ENCODE data around the gene SIX5. TPM values are rescaled to one million over a fixed set of nuclear protein-coding genes. Genes with fewer than 3 reads are reported as not detected.

The SIX5 gene
- total RNA-seq, 1 donor from 2014 or later, result 23.5 TPM

- peaks cover 6% of the 10 kb centered on the region for H3K36me3 Mint-ChIP-seq (ENCODE audit: low read depth, unreplicated experiment)
Observed at GRCh38 chr19:45769821-45770191, 754 bp upstream of the SIX5 start.

GRCh38 chr19:45768655-45768983 lies 433 bp downstream of the SIX5 start:
- peak overlapping the region; percentile 76 for H2AFZ ChIP-seq (ENCODE audit: low read depth, low read length)
- no peak for DNase-seq (ENCODE audit: low read depth)
- H3K4me3 ChIP-seq (ENCODE audit: insufficient read depth, low read depth, low read length), result peak overlapping the region; percentile 85
- TF ChIP-seq EZH2 (IDR thresholded peaks at IDR 0.05; ENCODE audit: insufficient read depth, low read length) (no peak), CTCF (IDR thresholded peaks at IDR 0.05; ENCODE audit: insufficient read depth, low read depth, low read length) (no peak)
- peak overlapping the region; percentile 93 for H3K27ac Mint-ChIP-seq (ENCODE audit: unreplicated experiment)
- H3K9ac ChIP-seq (ENCODE audit: low read length), result peak overlapping the region; percentile 96
- H3K36me3 Mint-ChIP-seq (ENCODE audit: low read depth, unreplicated experiment), result peaks cover 3% of the 10 kb centered on the region
- no peaks in the 10 kb centered on the region for H3K9me3 Mint-ChIP-seq (ENCODE audit: unreplicated experiment)
- peak overlapping the region; percentile 88 for H3K4me3 Mint-ChIP-seq (ENCODE audit: unreplicated experiment)
- peak overlapping the region; percentile 95 for H3K27ac ChIP-seq (ENCODE audit: low read depth, low read length)
- H3K36me3 ChIP-seq (ENCODE audit: insufficient read depth, low read length), result peaks cover 6% of the 10 kb centered on the region
- H3K27me3 ChIP-seq (ENCODE audit: insufficient read depth, low read length), result no peaks in the 10 kb centered on the region
- FAIRE-seq, result no peak
- no peaks in the 10 kb centered on the region for H3K27me3 Mint-ChIP-seq (ENCODE audit: low read depth, unreplicated experiment)
- H3K4me1 Mint-ChIP-seq (ENCODE audit: low read depth, unreplicated experiment), result peaks cover 17% of the 10 kb centered on the region
- no peaks in the 10 kb centered on the region for H3K9me3 ChIP-seq (ENCODE audit: insufficient read depth, low read depth, low read length)
- peak overlapping the region; percentile 100 for H3K4me2 ChIP-seq (ENCODE audit: low read length)
- H3K79me2 ChIP-seq (ENCODE audit: insufficient read depth, low read length), result peaks cover 12% of the 10 kb centered on the region
- H4K20me1 ChIP-seq (ENCODE audit: insufficient read depth, low read length), result peaks cover 28% of the 10 kb centered on the region
- peaks cover 37% of the 10 kb centered on the region for H3K4me1 ChIP-seq (ENCODE audit: insufficient read depth, low read length)

More at GRCh38 chr19:45769821-45770191, 754 bp upstream of the SIX5 start:
- Mint-ChIP-seq H3K4me3 (ENCODE audit: unreplicated experiment) (peak overlapping the region; percentile 87), H3K4me1 (ENCODE audit: low read depth, unreplicated experiment) (peaks cover 14% of the 10 kb centered on the region), H3K27ac (ENCODE audit: unreplicated experiment) (peak overlapping the region; percentile 94), H3K27me3 (ENCODE audit: low read depth, unreplicated experiment) (no peaks in the 10 kb centered on the region), H3K9me3 (ENCODE audit: unreplicated experiment) (no peaks in the 10 kb centered on the region)
- Histone ChIP-seq H3K4me3 (ENCODE audit: insufficient read depth, low read depth, low read length) (peak overlapping the region; percentile 52), H3K4me2 (ENCODE audit: low read length) (peak overlapping the region; percentile 100), H3K27me3 (ENCODE audit: insufficient read depth, low read length) (no peaks in the 10 kb centered on the region), H3K27ac (ENCODE audit: low read depth, low read length) (peak overlapping the region; percentile 54), H3K79me2 (ENCODE audit: insufficient read depth, low read length) (peaks cover 12% of the 10 kb centered on the region), H2AFZ (ENCODE audit: low read depth, low read length) (no peak overlapping the region), H4K20me1 (ENCODE audit: insufficient read depth, low read length) (peaks cover 28% of the 10 kb centered on the region), H3K4me1 (ENCODE audit: insufficient read depth, low read length) (peaks cover 29% of the 10 kb centered on the region), H3K9me3 (ENCODE audit: insufficient read depth, low read depth, low read length) (no peaks in the 10 kb centered on the region), H3K36me3 (ENCODE audit: insufficient read depth, low read length) (peaks cover 9% of the 10 kb centered on the region), H3K9ac (ENCODE audit: low read length) (peak overlapping the region; percentile 74)
- TF ChIP-seq CTCF (IDR thresholded peaks at IDR 0.05; ENCODE audit: insufficient read depth, low read depth, low read length), result no peak
- TF ChIP-seq EZH2 (IDR thresholded peaks at IDR 0.05; ENCODE audit: insufficient read depth, low read length), result no peak
- DNase-seq (ENCODE audit: low read depth), result no peak
- no peak for FAIRE-seq

GRCh38 chr19:45767881-45768654 lies 984 bp downstream of the SIX5 start:
- Histone ChIP-seq H3K4me3 (ENCODE audit: insufficient read depth, low read depth, low read length) (peak overlapping the region; percentile 85), H3K9ac (ENCODE audit: low read length) (peak overlapping the region; percentile 96), H3K4me1 (ENCODE audit: insufficient read depth, low read length) (peaks cover 37% of the 10 kb centered on the region), H3K9me3 (ENCODE audit: insufficient read depth, low read depth, low read length) (no peaks in the 10 kb centered on the region), H3K36me3 (ENCODE audit: insufficient read depth, low read length) (peaks cover 2% of the 10 kb centered on the region), H3K4me2 (ENCODE audit: low read length) (peak overlapping the region; percentile 100), H3K27me3 (ENCODE audit: insufficient read depth, low read length) (no peaks in the 10 kb centered on the region), H3K79me2 (ENCODE audit: insufficient read depth, low read length) (peaks cover 12% of the 10 kb centered on the region), H3K27ac (ENCODE audit: low read depth, low read length) (peak overlapping the region; percentile 95), H4K20me1 (ENCODE audit: insufficient read depth, low read length) (peaks cover 24% of the 10 kb centered on the region), H2AFZ (ENCODE audit: low read depth, low read length) (peak overlapping the region; percentile 53)
- peaks cover 3% of the 10 kb centered on the region for H3K36me3 Mint-ChIP-seq (ENCODE audit: low read depth, unreplicated experiment)
- peak; percentile 65 for DNase-seq (ENCODE audit: low read depth)
- peaks cover 17% of the 10 kb centered on the region for H3K4me1 Mint-ChIP-seq (ENCODE audit: low read depth, unreplicated experiment)
- peak overlapping the region; percentile 87 for H3K4me3 Mint-ChIP-seq (ENCODE audit: unreplicated experiment)
- H3K27me3 Mint-ChIP-seq (ENCODE audit: low read depth, unreplicated experiment), result no peaks in the 10 kb centered on the region
- TF ChIP-seq CTCF (IDR thresholded peaks at IDR 0.05; ENCODE audit: insufficient read depth, low read depth, low read length) (no peak), EZH2 (IDR thresholded peaks at IDR 0.05; ENCODE audit: insufficient read depth, low read length) (no peak)
- no peak for FAIRE-seq
- peak overlapping the region; percentile 66 for H3K27ac Mint-ChIP-seq (ENCODE audit: unreplicated experiment)
- H3K9me3 Mint-ChIP-seq (ENCODE audit: unreplicated experiment), result no peaks in the 10 kb centered on the region
